WTC11 (cell line): ENCODE data around the gene FHOD3. TPM values are rescaled to one million over a fixed set of nuclear protein-coding genes. Genes with fewer than 3 reads are reported as not detected.

Experiments
- ATF1 ChIP-seq: sonication (generic); formaldehyde crosslinking; IDR thresholded peaks from 2 replicates; pipeline ENCODE4 v1.8.1; 2023; ENCODE audit warnings: mild to moderate bottlenecking, moderate library complexity, missing genetic modification reagents
- FOXK1 ChIP-seq: sonication (generic); formaldehyde crosslinking; IDR thresholded peaks from 2 replicates; pipeline ENCODE4 v1.8.0; 2022; ENCODE audit warnings: mild to moderate bottlenecking, moderate library complexity, missing genetic modification reagents
- GRHL2 ChIP-seq: fragments of 250-450 bp; sonication (Bioruptor Pico); IDR thresholded peaks from 2 replicates; pipeline ENCODE4 v1.8.0; 2022; ENCODE audit warnings: mild to moderate bottlenecking, moderate library complexity; ENCODE audit not compliant: insufficient replicate concordance, severe bottlenecking
- GTF2I ChIP-seq: fragments of 250-450 bp; sonication (Bioruptor Pico); conservative IDR thresholded peaks from 2 replicates; pipeline ENCODE4 v1.4.0; 2021; ENCODE audit warnings: mild to moderate bottlenecking
- JAZF1 ChIP-seq: fragments of 250-450 bp; sonication (Bioruptor Pico); IDR thresholded peaks from 2 replicates; pipeline ENCODE4 v1.9.0; 2021; ENCODE audit warnings: moderate library complexity, mild to moderate bottlenecking, inconsistent platforms
- KAT7 ChIP-seq: sonication (generic); formaldehyde crosslinking; IDR thresholded peaks from 2 replicates; pipeline ENCODE4 v1.8.1; 2023; ENCODE audit warnings: missing genetic modification reagents, mild to moderate bottlenecking, borderline replicate concordance
- NFATC4 ChIP-seq: fragments of 250-450 bp; sonication (Bioruptor Pico); IDR thresholded peaks from 2 replicates; pipeline ENCODE4 v1.9.0; 2021; ENCODE audit warnings: mild to moderate bottlenecking
- NR2C2 ChIP-seq: sonication (generic); formaldehyde crosslinking; IDR thresholded peaks from 2 replicates; pipeline ENCODE4 v1.8.0; 2022; ENCODE audit warnings: mild to moderate bottlenecking, missing genetic modification reagents
- NR3C1 ChIP-seq: sonication (generic); formaldehyde crosslinking; conservative IDR thresholded peaks from 2 replicates; pipeline ENCODE4 v1.8.1; 2023; ENCODE audit warnings: low read depth, mild to moderate bottlenecking, missing genetic modification reagents
- PRRX2 ChIP-seq: fragments of 250-450 bp; sonication (Bioruptor Pico); IDR thresholded peaks from 2 replicates; pipeline ENCODE4 v1.8.0; 2021; ENCODE audit warnings: mild to moderate bottlenecking
- ZNF121 ChIP-seq: sonication (generic); formaldehyde crosslinking; IDR thresholded peaks from 2 replicates; pipeline ENCODE4 v1.8.0; 2023; ENCODE audit warnings: missing genetic modification reagents
- ZNF138 ChIP-seq: sonication (generic); formaldehyde crosslinking; conservative IDR thresholded peaks from 2 replicates; pipeline ENCODE4 v1.8.1; 2022; ENCODE audit warnings: mild to moderate bottlenecking, moderate library complexity, missing genetic modification reagents
- ZNF219 ChIP-seq: sonication (generic); formaldehyde crosslinking; IDR thresholded peaks from 2 replicates; pipeline ENCODE4 v1.8.0; 2023; ENCODE audit warnings: missing genetic modification reagents, mild to moderate bottlenecking, borderline replicate concordance
- ZNF232 ChIP-seq: sonication (generic); formaldehyde crosslinking; IDR thresholded peaks from 2 replicates; pipeline ENCODE4 v1.8.0; 2022; ENCODE audit warnings: mild to moderate bottlenecking, missing genetic modification reagents
- ZNF416 ChIP-seq: fragments of 250-450 bp; sonication (Bioruptor Pico); IDR thresholded peaks from 2 replicates; pipeline ENCODE4 v1.9.0; 2021; ENCODE audit warnings: mild to moderate bottlenecking, inconsistent platforms
- ZNF423 ChIP-seq: fragments of 250-450 bp; sonication (Bioruptor Pico); IDR thresholded peaks from 2 replicates; pipeline ENCODE4 v2.1.2; 2022; ENCODE audit warnings: mild to moderate bottlenecking, moderate library complexity
- ZNF671 ChIP-seq: fragments of 250-450 bp; sonication (Bioruptor Pico); IDR thresholded peaks from 2 replicates; pipeline ENCODE4 v1.8.0; 2021; ENCODE audit warnings: mild to moderate bottlenecking
- total RNA-seq: library from RNA; stranded (reverse); gene quantifications from 3 replicates; pipeline ENCODE4 v1.2.3, GENCODE V29; 2021
- TF ChIP-seq, protein P1 (sequence below): sonication (generic); formaldehyde crosslinking; IDR thresholded peaks from 2 replicates; pipeline ENCODE4 v1.8.1; 2023; ENCODE audit warnings: mild to moderate bottlenecking, missing genetic modification reagents, moderate library complexity
- TF ChIP-seq, protein P2 (sequence below): sonication (generic); formaldehyde crosslinking; IDR thresholded peaks from 2 replicates; pipeline ENCODE4 v1.8.0; 2022; ENCODE audit warnings: mild to moderate bottlenecking, missing genetic modification reagents
- TF ChIP-seq, protein P3 (sequence below): sonication (generic); formaldehyde crosslinking; IDR thresholded peaks from 2 replicates; pipeline ENCODE4 v1.8.1; 2023; ENCODE audit warnings: mild to moderate bottlenecking, moderate library complexity, missing genetic modification reagents
- TF ChIP-seq, protein P4 (sequence below): fragments of 250-450 bp; sonication (Bioruptor Pico); IDR thresholded peaks from 2 replicates; pipeline ENCODE4 v1.9.0; 2021; ENCODE audit warnings: moderate library complexity, mild to moderate bottlenecking, inconsistent platforms, borderline replicate concordance
- TF ChIP-seq, protein P5 (sequence below): fragments of 250-450 bp; sonication (Bioruptor Pico); IDR thresholded peaks from 2 replicates; pipeline ENCODE4 v1.9.0; 2021; ENCODE audit warnings: mild to moderate bottlenecking, borderline replicate concordance
- TF ChIP-seq, protein P6 (sequence below): sonication (generic); formaldehyde crosslinking; IDR thresholded peaks from 2 replicates; pipeline ENCODE4 v1.8.1; 2022; ENCODE audit warnings: missing genetic modification reagents, borderline replicate concordance
- TF ChIP-seq, protein P7 (sequence below): sonication (generic); formaldehyde crosslinking; IDR thresholded peaks from 2 replicates; pipeline ENCODE4 v1.8.0; 2022; ENCODE audit warnings: mild to moderate bottlenecking, missing genetic modification reagents
- TF ChIP-seq, protein P8 (sequence below): sonication (generic); formaldehyde crosslinking; IDR thresholded peaks from 2 replicates; pipeline ENCODE4 v1.8.0; 2023; ENCODE audit warnings: mild to moderate bottlenecking, missing genetic modification reagents

FHOD3 gene
- total RNA-seq, 1 experiment from 2014 or later: 3.8 TPM

DNA sequence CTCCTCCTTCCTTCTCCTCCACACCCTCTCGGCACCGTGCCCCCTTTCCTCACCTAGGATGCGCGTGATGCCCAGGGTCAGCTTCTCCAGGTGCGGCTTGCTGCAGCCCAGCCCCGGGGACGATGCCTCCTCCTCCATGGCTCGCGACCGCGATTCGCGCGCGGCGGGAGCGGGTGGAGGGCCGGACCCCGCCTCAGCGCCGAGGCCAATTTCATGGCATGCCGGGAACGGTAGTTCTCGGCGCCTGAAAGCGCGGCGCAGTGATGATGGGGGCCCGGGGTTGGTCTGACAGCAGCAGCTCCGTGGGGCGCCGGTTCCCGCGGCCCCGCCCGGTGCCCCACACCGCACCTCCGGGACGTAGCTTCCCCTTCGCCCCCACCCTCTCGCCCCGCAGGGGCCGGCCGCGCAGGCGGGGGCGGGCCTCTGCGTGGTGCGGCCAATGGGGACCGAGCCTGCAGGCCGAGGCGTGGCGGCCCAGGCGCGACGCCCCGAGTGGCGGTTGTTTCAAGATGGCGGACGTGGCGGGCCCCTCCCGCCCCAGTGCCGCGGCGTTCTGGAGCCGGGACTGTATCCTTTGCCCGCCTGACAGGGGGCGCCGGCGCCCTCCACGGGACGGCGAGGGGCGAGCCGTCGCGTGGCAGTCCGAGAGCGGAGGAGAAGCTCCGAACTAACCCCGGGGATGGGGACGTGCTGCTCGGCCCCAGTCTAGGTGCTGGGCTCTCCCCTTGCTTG, 531.3 kb downstream of the FHOD3 start, which contains the start of the genes KIAA1328 and TPGS2 (continued):
- TF ChIP-seq, protein P1, sequence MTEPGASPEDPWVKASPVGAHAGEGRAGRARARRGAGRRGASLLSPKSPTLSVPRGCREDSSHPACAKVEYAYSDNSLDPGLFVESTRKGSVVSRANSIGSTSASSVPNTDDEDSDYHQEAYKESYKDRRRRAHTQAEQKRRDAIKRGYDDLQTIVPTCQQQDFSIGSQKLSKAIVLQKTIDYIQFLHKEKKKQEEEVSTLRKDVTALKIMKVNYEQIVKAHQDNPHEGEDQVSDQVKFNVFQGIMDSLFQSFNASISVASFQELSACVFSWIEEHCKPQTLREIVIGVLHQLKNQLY (CRISPR knock-in tag): no peak
- TF ChIP-seq, protein P2, sequence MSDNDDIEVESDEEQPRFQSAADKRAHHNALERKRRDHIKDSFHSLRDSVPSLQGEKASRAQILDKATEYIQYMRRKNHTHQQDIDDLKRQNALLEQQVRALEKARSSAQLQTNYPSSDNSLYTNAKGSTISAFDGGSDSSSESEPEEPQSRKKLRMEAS: 0 out of 2 replicates have a peak, but pooled peaks have one; percentile 32
- peak; percentile 91 for TF ChIP-seq ZNF121
- peak; percentile 85; the same call in 1 of the 2 replicates for TF ChIP-seq PRRX2 (CRISPR knock-in tag)
- 0 out of 2 replicates have a peak, but pooled peaks have one; percentile 39 for TF ChIP-seq KAT7 (CRISPR knock-in tag)
- TF ChIP-seq ZNF219 (CRISPR knock-in tag): no peak
- no peak for TF ChIP-seq NR2C2 (CRISPR knock-in tag)
- no peak for TF ChIP-seq ZNF232 (CRISPR knock-in tag)
- TF ChIP-seq, protein P3, sequence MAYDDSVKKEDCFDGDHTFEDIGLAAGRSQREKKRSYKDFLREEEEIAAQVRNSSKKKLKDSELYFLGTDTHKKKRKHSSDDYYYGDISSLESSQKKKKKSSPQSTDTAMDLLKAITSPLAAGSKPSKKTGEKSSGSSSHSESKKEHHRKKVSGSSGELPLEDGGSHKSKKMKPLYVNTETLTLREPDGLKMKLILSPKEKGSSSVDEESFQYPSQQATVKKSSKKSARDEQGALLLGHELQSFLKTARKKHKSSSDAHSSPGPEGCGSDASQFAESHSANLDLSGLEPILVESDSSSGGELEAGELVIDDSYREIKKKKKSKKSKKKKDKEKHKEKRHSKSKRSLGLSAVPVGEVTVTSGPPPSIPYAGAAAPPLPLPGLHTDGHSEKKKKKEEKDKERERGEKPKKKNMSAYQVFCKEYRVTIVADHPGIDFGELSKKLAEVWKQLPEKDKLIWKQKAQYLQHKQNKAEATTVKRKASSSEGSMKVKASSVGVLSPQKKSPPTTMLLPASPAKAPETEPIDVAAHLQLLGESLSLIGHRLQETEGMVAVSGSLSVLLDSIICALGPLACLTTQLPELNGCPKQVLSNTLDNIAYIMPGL (CRISPR knock-in tag): peak; percentile 86; the same call in 1 of the 2 replicates
- TF ChIP-seq NFATC4 (CRISPR knock-in tag): no peak
- TF ChIP-seq, protein P4, sequence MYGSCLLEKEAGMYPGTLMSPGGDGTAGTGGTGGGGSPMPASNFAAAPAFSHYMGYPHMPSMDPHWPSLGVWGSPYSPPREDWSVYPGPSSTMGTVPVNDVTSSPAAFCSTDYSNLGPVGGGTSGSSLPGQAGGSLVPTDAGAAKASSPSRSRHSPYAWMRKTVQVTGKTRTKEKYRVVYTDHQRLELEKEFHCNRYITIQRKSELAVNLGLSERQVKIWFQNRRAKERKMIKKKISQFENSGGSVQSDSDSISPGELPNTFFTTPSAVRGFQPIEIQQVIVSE (CRISPR knock-in tag): no peak
- TF ChIP-seq, protein P5, sequence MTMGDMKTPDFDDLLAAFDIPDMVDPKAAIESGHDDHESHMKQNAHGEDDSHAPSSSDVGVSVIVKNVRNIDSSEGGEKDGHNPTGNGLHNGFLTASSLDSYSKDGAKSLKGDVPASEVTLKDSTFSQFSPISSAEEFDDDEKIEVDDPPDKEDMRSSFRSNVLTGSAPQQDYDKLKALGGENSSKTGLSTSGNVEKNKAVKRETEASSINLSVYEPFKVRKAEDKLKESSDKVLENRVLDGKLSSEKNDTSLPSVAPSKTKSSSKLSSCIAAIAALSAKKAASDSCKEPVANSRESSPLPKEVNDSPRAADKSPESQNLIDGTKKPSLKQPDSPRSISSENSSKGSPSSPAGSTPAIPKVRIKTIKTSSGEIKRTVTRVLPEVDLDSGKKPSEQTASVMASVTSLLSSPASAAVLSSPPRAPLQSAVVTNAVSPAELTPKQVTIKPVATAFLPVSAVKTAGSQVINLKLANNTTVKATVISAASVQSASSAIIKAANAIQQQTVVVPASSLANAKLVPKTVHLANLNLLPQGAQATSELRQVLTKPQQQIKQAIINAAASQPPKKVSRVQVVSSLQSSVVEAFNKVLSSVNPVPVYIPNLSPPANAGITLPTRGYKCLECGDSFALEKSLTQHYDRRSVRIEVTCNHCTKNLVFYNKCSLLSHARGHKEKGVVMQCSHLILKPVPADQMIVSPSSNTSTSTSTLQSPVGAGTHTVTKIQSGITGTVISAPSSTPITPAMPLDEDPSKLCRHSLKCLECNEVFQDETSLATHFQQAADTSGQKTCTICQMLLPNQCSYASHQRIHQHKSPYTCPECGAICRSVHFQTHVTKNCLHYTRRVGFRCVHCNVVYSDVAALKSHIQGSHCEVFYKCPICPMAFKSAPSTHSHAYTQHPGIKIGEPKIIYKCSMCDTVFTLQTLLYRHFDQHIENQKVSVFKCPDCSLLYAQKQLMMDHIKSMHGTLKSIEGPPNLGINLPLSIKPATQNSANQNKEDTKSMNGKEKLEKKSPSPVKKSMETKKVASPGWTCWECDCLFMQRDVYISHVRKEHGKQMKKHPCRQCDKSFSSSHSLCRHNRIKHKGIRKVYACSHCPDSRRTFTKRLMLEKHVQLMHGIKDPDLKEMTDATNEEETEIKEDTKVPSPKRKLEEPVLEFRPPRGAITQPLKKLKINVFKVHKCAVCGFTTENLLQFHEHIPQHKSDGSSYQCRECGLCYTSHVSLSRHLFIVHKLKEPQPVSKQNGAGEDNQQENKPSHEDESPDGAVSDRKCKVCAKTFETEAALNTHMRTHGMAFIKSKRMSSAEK: peak; percentile 88; the same call in 1 of the 2 replicates
- TF ChIP-seq FOXK1 (CRISPR knock-in tag): peak; percentile 11; the same call in 1 of the 2 replicates
- no peak for TF ChIP-seq ZNF416 (CRISPR knock-in tag)
- TF ChIP-seq ZNF671: peak; percentile 82; the same call in 1 of the 2 replicates
- TF ChIP-seq, protein P6, sequence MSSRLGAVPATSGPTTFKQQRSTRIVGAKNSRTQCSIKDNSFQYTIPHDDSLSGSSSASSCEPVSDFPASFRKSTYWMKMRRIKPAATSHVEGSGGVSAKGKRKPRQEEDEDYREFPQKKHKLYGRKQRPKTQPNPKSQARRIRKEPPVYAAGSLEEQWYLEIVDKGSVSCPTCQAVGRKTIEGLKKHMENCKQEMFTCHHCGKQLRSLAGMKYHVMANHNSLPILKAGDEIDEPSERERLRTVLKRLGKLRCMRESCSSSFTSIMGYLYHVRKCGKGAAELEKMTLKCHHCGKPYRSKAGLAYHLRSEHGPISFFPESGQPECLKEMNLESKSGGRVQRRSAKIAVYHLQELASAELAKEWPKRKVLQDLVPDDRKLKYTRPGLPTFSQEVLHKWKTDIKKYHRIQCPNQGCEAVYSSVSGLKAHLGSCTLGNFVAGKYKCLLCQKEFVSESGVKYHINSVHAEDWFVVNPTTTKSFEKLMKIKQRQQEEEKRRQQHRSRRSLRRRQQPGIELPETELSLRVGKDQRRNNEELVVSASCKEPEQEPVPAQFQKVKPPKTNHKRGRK (CRISPR knock-in tag): no peak
- TF ChIP-seq, protein P7, sequence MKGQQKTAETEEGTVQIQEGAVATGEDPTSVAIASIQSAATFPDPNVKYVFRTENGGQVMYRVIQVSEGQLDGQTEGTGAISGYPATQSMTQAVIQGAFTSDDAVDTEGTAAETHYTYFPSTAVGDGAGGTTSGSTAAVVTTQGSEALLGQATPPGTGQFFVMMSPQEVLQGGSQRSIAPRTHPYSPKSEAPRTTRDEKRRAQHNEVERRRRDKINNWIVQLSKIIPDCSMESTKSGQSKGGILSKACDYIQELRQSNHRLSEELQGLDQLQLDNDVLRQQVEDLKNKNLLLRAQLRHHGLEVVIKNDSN (CRISPR knock-in tag): no peak
- 0 out of 2 replicates have a peak, but pooled peaks have one; percentile 30 for TF ChIP-seq GTF2I (CRISPR knock-in tag)
- no peak for TF ChIP-seq JAZF1
- TF ChIP-seq NR3C1: no peak
- TF ChIP-seq, protein P8, sequence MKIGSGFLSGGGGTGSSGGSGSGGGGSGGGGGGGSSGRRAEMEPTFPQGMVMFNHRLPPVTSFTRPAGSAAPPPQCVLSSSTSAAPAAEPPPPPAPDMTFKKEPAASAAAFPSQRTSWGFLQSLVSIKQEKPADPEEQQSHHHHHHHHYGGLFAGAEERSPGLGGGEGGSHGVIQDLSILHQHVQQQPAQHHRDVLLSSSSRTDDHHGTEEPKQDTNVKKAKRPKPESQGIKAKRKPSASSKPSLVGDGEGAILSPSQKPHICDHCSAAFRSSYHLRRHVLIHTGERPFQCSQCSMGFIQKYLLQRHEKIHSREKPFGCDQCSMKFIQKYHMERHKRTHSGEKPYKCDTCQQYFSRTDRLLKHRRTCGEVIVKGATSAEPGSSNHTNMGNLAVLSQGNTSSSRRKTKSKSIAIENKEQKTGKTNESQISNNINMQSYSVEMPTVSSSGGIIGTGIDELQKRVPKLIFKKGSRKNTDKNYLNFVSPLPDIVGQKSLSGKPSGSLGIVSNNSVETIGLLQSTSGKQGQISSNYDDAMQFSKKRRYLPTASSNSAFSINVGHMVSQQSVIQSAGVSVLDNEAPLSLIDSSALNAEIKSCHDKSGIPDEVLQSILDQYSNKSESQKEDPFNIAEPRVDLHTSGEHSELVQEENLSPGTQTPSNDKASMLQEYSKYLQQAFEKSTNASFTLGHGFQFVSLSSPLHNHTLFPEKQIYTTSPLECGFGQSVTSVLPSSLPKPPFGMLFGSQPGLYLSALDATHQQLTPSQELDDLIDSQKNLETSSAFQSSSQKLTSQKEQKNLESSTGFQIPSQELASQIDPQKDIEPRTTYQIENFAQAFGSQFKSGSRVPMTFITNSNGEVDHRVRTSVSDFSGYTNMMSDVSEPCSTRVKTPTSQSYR (CRISPR knock-in tag): no peak
- TF ChIP-seq ATF1: peak; percentile 10; the same call in 1 of the 2 replicates
- no peak for TF ChIP-seq ZNF138 (CRISPR knock-in tag)
- TF ChIP-seq ZNF423: no peak
- TF ChIP-seq GRHL2 (CRISPR knock-in tag): no peak
